Testis (tissue), 3 donors: ENCODE results near the gene JMJD6. TPM values are rescaled to one million over a fixed set of nuclear protein-coding genes. Genes with fewer than 3 reads are reported as not detected.
"Not testable (repeated sequence)": the region's sequence is repeated elsewhere in the genome, so short reads cannot be mapped to it uniquely, and the experiment has no call there.

Experiments
- DNase-seq: peaks from one replicate; pipeline ENCODE4 v3.0.0-alpha.2; 2019
- H3K27ac ChIP-seq, 2 donors: fragments of 200-600 bp; sonication (generic); one replicate each; pipeline ENCODE4 v1.5.1; 2019
- H3K27me3 ChIP-seq: fragments of 200-600 bp; sonication (generic); one replicate; pipeline ENCODE4 v1.5.1; 2019
- H3K36me3 ChIP-seq: fragments of 200-600 bp; sonication (generic); one replicate; pipeline ENCODE4 v1.5.1; 2017; ENCODE audit warnings: low read depth; ENCODE audit errors: missing control alignments
- H3K4me1 ChIP-seq: fragments of 200-600 bp; sonication (generic); one replicate; pipeline ENCODE4 v1.5.1; 2019
- H3K4me3 ChIP-seq, 2 donors: fragments of 200-600 bp; sonication (generic); one replicate each; pipeline ENCODE4 v1.5.1; 2017 to 2019
- H3K9me3 ChIP-seq: fragments of 200-600 bp; sonication (generic); one replicate; pipeline ENCODE4 v1.5.1; 2017
- CTCF ChIP-seq, 3 experiments: fragments of 450-650 bp in 2 of 3; fragments of 200-600 bp in 1 of 3; sonication (generic) in 1 of 3; IDR thresholded peaks; one replicate each; pipeline ENCODE4 v1.5.1; 2016 to 2019; ENCODE audit warnings: antibody characterized with exemption in 3 of 3, mild to moderate bottlenecking in 2 of 3, moderate library complexity in 1 of 3
- POLR2A ChIP-seq: fragments of 450-650 bp; IDR thresholded peaks from one replicate; pipeline ENCODE4 v1.6.1; 2017; ENCODE audit warnings: antibody characterized with exemption, mild to moderate bottlenecking, moderate library complexity
- WGBS, 2 donors: methylation state at CpG; one replicate each; pipeline ENCODE4 v1.1.5; 2018; 5-methylcytosine and 5-hydroxymethylcytosine counted together
- intact Hi-C: fragments of 100-400 bp; cut with DNase I; formaldehyde crosslinking; loops from one replicate; pipeline ENCODE4 v1.15.1; 2023; ENCODE audit warnings: low total_unique reads
- polyA plus RNA-seq: library from polyadenylated mRNA; stranded (reverse); fragments of 350-450 nt; fragmentation: Illumina TruSeq; extraction: RNeasy Lipid Tissue Mini Kit (QIAGEN cat#74804); gene quantifications from one replicate; pipeline ENCODE4 v1.2.3, GENCODE V29; 2014; ENCODE audit warnings: low read depth, low replicate concordance; ENCODE audit not compliant: insufficient read depth
- total RNA-seq, 2 donors: library from RNA; depleted of rRNA; stranded (reverse); fragments of >200 nt; gene quantifications; one replicate each; pipeline ENCODE4 v1.2.3, GENCODE V29; 2016

JMJD6 gene
- total and polyA plus RNA-seq, 3 donors from 2014 or later = 31.7 to 44.6 (median 40.5) TPM

DNA sequence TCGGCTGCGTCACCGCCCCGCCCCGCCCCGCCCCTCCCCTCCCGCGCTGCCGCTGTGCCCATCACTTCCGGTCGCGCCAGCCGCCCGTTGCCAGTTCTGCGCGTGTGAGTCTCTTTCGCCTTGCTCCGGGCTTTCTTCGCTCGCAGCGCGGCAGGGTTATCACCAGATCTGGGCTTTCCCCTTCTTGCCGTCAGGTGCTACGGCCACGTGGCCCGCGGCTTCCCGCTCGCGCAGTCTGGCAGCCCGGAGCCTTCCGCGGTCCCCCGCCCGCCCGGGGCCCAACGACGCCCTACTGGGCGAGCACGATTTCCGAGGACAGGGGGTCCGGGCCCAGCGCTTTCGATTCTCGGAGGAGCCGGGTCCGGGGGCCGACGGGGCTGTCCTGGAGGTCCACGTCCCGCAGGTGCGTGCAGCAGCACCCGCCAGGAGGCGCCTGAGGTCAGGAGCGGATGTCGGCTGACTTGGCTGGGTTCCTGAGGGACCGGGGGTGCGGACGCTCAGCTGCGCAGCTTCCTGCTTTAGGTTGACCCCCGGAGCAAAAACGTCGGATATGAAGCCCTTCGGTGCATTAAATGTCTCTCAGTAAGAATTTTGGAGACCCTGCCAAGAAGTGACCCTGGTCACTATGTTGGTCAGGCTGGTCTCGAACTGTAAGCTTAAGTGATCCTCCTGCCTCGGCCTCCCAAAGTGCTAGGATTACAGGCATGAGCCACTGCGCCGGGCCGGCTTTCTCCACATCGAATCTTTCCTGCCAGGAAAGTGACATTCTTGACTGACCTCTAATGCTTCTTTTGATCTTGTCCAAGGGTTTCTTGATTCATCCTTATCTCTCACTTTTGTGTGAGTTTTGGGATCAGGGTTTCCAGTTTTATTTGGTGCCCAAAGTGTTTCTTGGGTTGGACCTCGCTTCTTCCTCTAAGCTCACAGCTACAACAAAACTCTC lies 641 bp upstream of the JMJD6 start, which contains the start of gene METTL23:
Gene METTL23, plus strand, starts transcription at position 64 of the 943 bp plus-strand sequence. CDS start 2,872 bp downstream, outside the sequence.
- DNase-seq = peak; percentile 83
- no peaks in the 10 kb centered on the region for H3K9me3 ChIP-seq
- H3K4me3 ChIP-seq = peak within 1 kb of the TSS; percentile 87 to 99
- H3K27ac ChIP-seq = peak within 1 kb of the TSS; percentile 98 to 99
- TF ChIP-seq POLR2A = no peak
- peak; percentile 69 to 80 (median 71) for TF ChIP-seq CTCF (IDR thresholded peaks at IDR 0.05)
- 1% methylated on average over 23 to 71 of the region's 71 CpGs for WGBS, 2 donors
- peaks cover 13% of the 10 kb centered on the region for H3K4me1 ChIP-seq
- H3K36me3 ChIP-seq = no peaks in the 10 kb centered on the region
- intact Hi-C loops = no loop called here
- H3K27me3 ChIP-seq = no peaks in the 10 kb centered on the region

DNA sequence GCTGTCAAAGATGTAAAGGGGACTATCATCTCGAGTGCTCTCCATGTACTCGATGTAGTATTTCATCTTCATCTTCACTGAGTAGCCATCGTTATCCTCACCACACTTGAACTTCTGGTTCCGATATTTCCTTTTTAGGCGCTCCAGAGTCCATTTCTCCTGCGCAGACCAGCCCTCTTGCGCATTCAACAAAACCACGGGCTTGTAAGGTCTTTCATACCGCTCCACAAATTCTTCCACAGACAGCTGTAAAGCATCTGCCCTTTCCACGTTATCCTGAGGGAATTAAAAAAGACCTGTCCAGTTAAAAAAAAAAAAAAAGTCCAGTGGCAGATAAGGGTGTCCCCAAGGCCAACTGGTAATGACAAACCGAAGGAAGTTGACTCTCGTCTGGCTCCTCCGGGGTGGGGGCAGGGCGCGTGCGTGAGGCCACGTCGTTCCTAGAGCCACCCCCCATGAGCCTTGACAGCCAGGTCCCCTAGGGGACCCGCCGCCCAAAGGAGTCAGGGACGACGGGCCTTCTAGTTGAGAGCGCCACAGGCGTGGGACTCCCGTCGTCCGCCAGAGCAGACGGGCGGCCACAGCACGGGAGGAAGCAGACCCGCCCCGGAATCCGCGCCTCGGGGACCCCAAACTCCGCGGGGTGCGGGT lies 701 bp downstream of the JMJD6 start:
- intact Hi-C loops = no loop called here
- Histone ChIP-seq H3K4me3 (peak overlapping the region; percentile 87 to 99), H3K4me1 (peaks cover 18% of the 10 kb centered on the region), H3K36me3 (no peaks in the 10 kb centered on the region), H3K9me3 (no peaks in the 10 kb centered on the region), H3K27ac (peak overlapping the region; percentile 98 to 99), H3K27me3 (no peaks in the 10 kb centered on the region)
- TF ChIP-seq POLR2A = no peak
- TF ChIP-seq CTCF (IDR thresholded peaks at IDR 0.05) = no peak
- DNase-seq = peak; percentile 87
- 1 to 3% methylated on average over 22 to 37 of the region's 38 CpGs for WGBS, 2 donors

DNA sequence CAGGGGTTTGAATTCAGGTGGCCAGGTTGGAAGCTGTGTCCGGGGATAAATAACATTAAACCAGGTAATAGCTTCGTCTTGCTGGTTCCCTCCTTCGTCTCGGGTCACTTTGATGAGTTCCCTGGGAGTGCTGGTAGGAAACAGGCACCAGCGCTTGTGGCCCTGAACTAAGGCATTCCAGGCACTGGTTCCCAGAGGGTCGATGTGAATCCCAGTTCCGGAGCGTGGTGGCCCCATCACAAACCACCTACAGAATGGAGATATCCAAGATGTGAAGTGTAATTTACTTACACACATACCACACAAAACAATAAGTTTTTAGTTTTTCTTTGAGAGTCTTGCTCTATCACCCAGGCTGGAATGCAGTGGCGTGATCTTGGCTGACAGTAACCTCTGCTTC lies 2.6 kb downstream of the JMJD6 start:
- no peak overlapping the region for H3K27ac ChIP-seq
- TF ChIP-seq CTCF (IDR thresholded peaks at IDR 0.05) (no peak), POLR2A (no peak)
- no peaks in the 10 kb centered on the region for H3K27me3 ChIP-seq
- H3K4me1 ChIP-seq = peaks cover 18% of the 10 kb centered on the region
- no peaks in the 10 kb centered on the region for H3K36me3 ChIP-seq
- intact Hi-C loops = no loop called here
- WGBS, 2 donors = 95% methylated on average over 9 of the region's 9 CpGs
- no peak overlapping the region for H3K4me3 ChIP-seq
- DNase-seq = no peak
- no peaks in the 10 kb centered on the region for H3K9me3 ChIP-seq

- H3K9me3 ChIP-seq, H3K4me3 ChIP-seq, H3K27me3 ChIP-seq, H3K27ac ChIP-seq, H3K36me3 ChIP-seq, intact Hi-C loops: not testable (repeated sequence)
- peaks cover 16% of the 10 kb centered on the region for H3K4me1 ChIP-seq
- DNase-seq = peak; percentile 11
- 92 to 93% methylated on average over 8 of the region's 8 CpGs for WGBS, 2 donors
Measured at GRCh38 chr17:76722977-76723376, 3.4 kb downstream of the JMJD6 start.

GRCh38 chr17:76722279-76722678 lies 4.1 kb downstream of the JMJD6 start:
- DNase-seq = peak; percentile 11
- no peak overlapping the region for H3K27ac ChIP-seq
- TF ChIP-seq POLR2A = no peak
- TF ChIP-seq CTCF (IDR thresholded peaks at IDR 0.05) = no peak
- H3K27me3 ChIP-seq = no peaks in the 10 kb centered on the region
- no peaks in the 10 kb centered on the region for H3K9me3 ChIP-seq
- peaks cover 9% of the 10 kb centered on the region for H3K4me1 ChIP-seq
- intact Hi-C loops = no loop called here
- H3K36me3 ChIP-seq = no peaks in the 10 kb centered on the region
- 89 to 95% methylated on average over 8 of the region's 8 CpGs for WGBS, 2 donors
- H3K4me3 ChIP-seq = no peak overlapping the region
